Measurements from ENCODE around the gene PPP2R2D.

GRCh38 chr10:131947631-131948347, 47.0 kb downstream of the PPP2R2D start:
- TF ChIP-seq CTCF (IDR thresholded peaks at IDR 0.05) (no peak), POLR2A (IDR thresholded peaks at IDR 0.05) (no peak)

Data from stomach (tissue), 4 donors.